ENCODE measurements around the gene FHL2.

FHL2 gene

GRCh38 chr2:105313877-105314276 is 85.0 kb downstream of the FHL2 start:
- DNase-seq (ENCODE audit: extremely low read depth, insufficient read length), result peak; percentile 31
- H3K36me3 ChIP-seq (ENCODE audit: control insufficient read depth, insufficient read depth, low read length), result no peaks in the 10 kb centered on the region; the same call in 1 of the 2 replicates
- H3K27me3 ChIP-seq (replicated peaks; ENCODE audit: control insufficient read depth, insufficient read depth, low read length), result no peaks in the 10 kb centered on the region
- no peak for TF ChIP-seq CTCF (IDR thresholded peaks at IDR 0.05; ENCODE audit: insufficient read depth, low read length, poor library complexity, severe bottlenecking)
- H3K4me3 ChIP-seq (replicated peaks; ENCODE audit: low read depth, low read length), result no peak overlapping the region
